Mucosa of gallbladder (tissue), 1 donor: ENCODE data around the gene UNC13D. TPM values are rescaled to one million over a fixed set of nuclear protein-coding genes. Genes with fewer than 3 reads are reported as not detected.

Experiments
- total RNA-seq: library from RNA; stranded (reverse); gene quantifications from one replicate; pipeline ENCODE4 v1.2.1, GENCODE V29; 2021
- donor health status: DM: no; HTN: no; CAD: no.

The UNC13D gene
- total RNA-seq, 1 donor from 2014 or later: 26.4 TPM

Other genes starting within 250 kb of the UNC13D start
- 15.5 TPM for gene SMIM5, start 211.0 kb downstream of the UNC13D start, total RNA-seq
- 110 TPM for gene RECQL5, start 177.2 kb downstream of the UNC13D start, total RNA-seq
- gene SAP30BP, start 177.1 kb downstream of the UNC13D start, total RNA-seq: 65.4 TPM
- 317 TPM for gene ITGB4, start 122.9 kb downstream of the UNC13D start, total RNA-seq
- 35.9 TPM for gene GALK1, start 79.2 kb downstream of the UNC13D start, total RNA-seq
- 26.6 TPM for gene UNK, start 59.6 kb downstream of the UNC13D start, total RNA-seq
- 160 TPM for gene WBP2, start 10.9 kb upstream of the UNC13D start, total RNA-seq
- 68.2 TPM for gene TRIM47, start 34.2 kb upstream of the UNC13D start, total RNA-seq
- 24.0 TPM for gene TRIM65, start 52.5 kb upstream of the UNC13D start, total RNA-seq
- gene MRPL38, start 60.5 kb upstream of the UNC13D start, total RNA-seq: 107 TPM
- 28.9 TPM for gene FBF1, start 96.6 kb upstream of the UNC13D start, total RNA-seq
- gene ACOX1, start 134.8 kb upstream of the UNC13D start, total RNA-seq: 102 TPM
- 22.9 TPM for gene TEN1, start 134.8 kb upstream of the UNC13D start, total RNA-seq
- 11.9 TPM for gene CDK3, start 156.5 kb upstream of the UNC13D start, total RNA-seq
- gene EVPL, start 182.9 kb upstream of the UNC13D start, total RNA-seq: 14.9 TPM
- gene SRP68, start 228.1 kb upstream of the UNC13D start, total RNA-seq: 69.8 TPM
- gene GALR2, start 230.4 kb upstream of the UNC13D start, total RNA-seq: 0.20 TPM
- gene ZACN, start 234.8 kb upstream of the UNC13D start, total RNA-seq: not detected